Muscle layer of duodenum (tissue), 2 donors: Measurements from ENCODE around the gene LRRC75B.

Experiments
- H3K27ac ChIP-seq: one replicate; pipeline ENCODE4 v1.7.0; 2013; ENCODE audit warnings: mild to moderate bottlenecking, low read length
- H3K27me3 ChIP-seq: one replicate; pipeline ENCODE4 v1.7.0; 2013; ENCODE audit warnings: low read depth, mild to moderate bottlenecking, control low read depth, low read length
- H3K36me3 ChIP-seq, 2 donors: one replicate each; pipeline ENCODE4 v1.7.0; 2013; ENCODE audit warnings: low read length in 2 of 2, control low read depth in 1 of 2, mild to moderate bottlenecking in 1 of 2; ENCODE audit not compliant: insufficient read depth in 2 of 2, control insufficient read depth in 1 of 2
- H3K4me1 ChIP-seq, 2 donors: one replicate each; pipeline ENCODE4 v1.7.0; 2013; ENCODE audit warnings: low read length in 2 of 2, mild to moderate bottlenecking in 2 of 2, control low read depth in 1 of 2, moderate library complexity in 1 of 2; ENCODE audit not compliant: insufficient read depth in 2 of 2, control insufficient read depth in 1 of 2
- H3K4me3 ChIP-seq, 2 donors: one replicate each; pipeline ENCODE4 v1.7.0; 2013; ENCODE audit warnings: low read length in 2 of 2, low read depth in 1 of 2, mild to moderate bottlenecking in 1 of 2
- H3K9me3 ChIP-seq, 2 donors: one replicate each; pipeline ENCODE4 v1.7.0; 2013; ENCODE audit warnings: low read length in 2 of 2, control low read depth in 1 of 2, mild to moderate bottlenecking in 1 of 2; ENCODE audit not compliant: control insufficient read depth in 1 of 2
- donor health status: healthy.

LRRC75B gene

GRCh38 chr22:24550028-24550901 is 42.6 kb downstream of the LRRC75B start:
- Histone ChIP-seq H3K36me3 (peaks cover 27 to 44% of the 10 kb centered on the region in 2 donors), H3K9me3 (no peaks in the 10 kb centered on the region), H3K4me1 (peaks cover 8 to 41% of the 10 kb centered on the region in 2 donors), H3K27me3 (no peaks in the 10 kb centered on the region), H3K4me3 (no peak overlapping the region), H3K27ac (peak overlapping the region; percentile 45)

- Histone ChIP-seq H3K4me1 (peaks cover 6 to 50% of the 10 kb centered on the region in 2 donors), H3K4me3 (no peak overlapping the region), H3K36me3 (peaks cover 34 to 42% of the 10 kb centered on the region in 2 donors), H3K27ac (no peak overlapping the region), H3K9me3 (no peaks in the 10 kb centered on the region), H3K27me3 (no peaks in the 10 kb centered on the region)
Observed at GRCh38 chr22:24548812-24549211, 44.1 kb downstream of the LRRC75B start.

GRCh38 chr22:24543679-24544243 is 49.1 kb downstream of the LRRC75B start:
- H3K36me3 ChIP-seq, result peaks cover 53 to 73% of the 10 kb centered on the region in 2 donors
- no peak overlapping the region for H3K27ac ChIP-seq
- peaks cover 0 to 22% of the 10 kb centered on the region in 2 donors for H3K4me1 ChIP-seq
- H3K9me3 ChIP-seq, result no peaks in the 10 kb centered on the region
- no peak overlapping the region for H3K4me3 ChIP-seq
- H3K27me3 ChIP-seq, result no peaks in the 10 kb centered on the region

GRCh38 chr22:24543185-24543601 is 49.7 kb downstream of the LRRC75B start:
- Histone ChIP-seq H3K36me3 (peaks cover 50 to 68% of the 10 kb centered on the region in 2 donors), H3K9me3 (no peaks in the 10 kb centered on the region), H3K27ac (no peak overlapping the region), H3K27me3 (no peaks in the 10 kb centered on the region), H3K4me3 (no peak overlapping the region), H3K4me1 (peaks cover 0 to 22% of the 10 kb centered on the region in 2 donors)

DNA sequence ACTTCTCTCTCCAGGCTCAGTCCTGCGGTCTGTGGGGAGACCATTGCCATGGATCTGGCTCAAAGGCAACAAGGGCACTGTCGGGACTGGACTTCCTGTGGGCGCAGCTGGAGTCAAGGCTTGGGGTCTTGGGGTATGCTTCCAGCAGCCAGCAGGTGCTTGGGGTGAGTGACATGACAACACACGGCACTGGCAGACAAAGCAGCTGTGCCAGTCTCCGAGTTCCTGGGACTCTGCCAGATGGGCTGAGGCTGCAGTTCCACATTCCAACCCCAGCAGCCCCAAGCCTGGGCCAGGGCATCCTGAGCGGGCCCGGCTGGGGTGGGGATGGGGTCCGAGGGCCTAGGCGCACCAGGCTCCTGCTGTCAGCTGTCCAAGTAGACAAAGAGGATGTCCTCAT is 50.2 kb downstream of the LRRC75B start:
- H3K36me3 ChIP-seq, result peaks cover 44 to 63% of the 10 kb centered on the region in 2 donors

GRCh38 chr22:24541681-24542515 is 51.0 kb downstream of the LRRC75B start:
- Histone ChIP-seq H3K27me3 (no peaks in the 10 kb centered on the region), H3K4me1 (peaks cover 0 to 22% of the 10 kb centered on the region in 2 donors), H3K9me3 (no peaks in the 10 kb centered on the region), H3K27ac (no peak overlapping the region), H3K4me3 (no peak overlapping the region), H3K36me3 (peaks cover 37 to 56% of the 10 kb centered on the region in 2 donors)

More for the DNA sequence above, 50.2 kb downstream of the LRRC75B start:
- no peak overlapping the region for H3K27ac ChIP-seq
- H3K4me1 ChIP-seq, result peaks cover 0 to 22% of the 10 kb centered on the region in 2 donors
- H3K9me3 ChIP-seq, result no peaks in the 10 kb centered on the region
- H3K27me3 ChIP-seq, result no peaks in the 10 kb centered on the region
- no peak overlapping the region for H3K4me3 ChIP-seq

- H3K9me3 ChIP-seq, result no peaks in the 10 kb centered on the region
- no peak overlapping the region for H3K27ac ChIP-seq
- peaks cover 0 to 17% of the 10 kb centered on the region in 2 donors for H3K4me1 ChIP-seq
- no peak overlapping the region for H3K4me3 ChIP-seq
- H3K36me3 ChIP-seq, result peaks cover 29 to 47% of the 10 kb centered on the region in 2 donors
- H3K27me3 ChIP-seq, result no peaks in the 10 kb centered on the region
Observed at GRCh38 chr22:24540470-24540869, 52.4 kb downstream of the LRRC75B start.

GRCh38 chr22:24536089-24536488 is 56.8 kb downstream of the LRRC75B start:
- no peaks in the 10 kb centered on the region for H3K9me3 ChIP-seq
- H3K27ac ChIP-seq, result no peak overlapping the region
- no peak overlapping the region for H3K4me3 ChIP-seq
- no peaks in the 10 kb centered on the region for H3K27me3 ChIP-seq
- peaks cover 0 to 3% of the 10 kb centered on the region in 2 donors for H3K4me1 ChIP-seq
- peaks cover 0 to 15% of the 10 kb centered on the region in 2 donors for H3K36me3 ChIP-seq
